Measurements from ENCODE around the gene SDK1.

SDK1 gene

DNA sequence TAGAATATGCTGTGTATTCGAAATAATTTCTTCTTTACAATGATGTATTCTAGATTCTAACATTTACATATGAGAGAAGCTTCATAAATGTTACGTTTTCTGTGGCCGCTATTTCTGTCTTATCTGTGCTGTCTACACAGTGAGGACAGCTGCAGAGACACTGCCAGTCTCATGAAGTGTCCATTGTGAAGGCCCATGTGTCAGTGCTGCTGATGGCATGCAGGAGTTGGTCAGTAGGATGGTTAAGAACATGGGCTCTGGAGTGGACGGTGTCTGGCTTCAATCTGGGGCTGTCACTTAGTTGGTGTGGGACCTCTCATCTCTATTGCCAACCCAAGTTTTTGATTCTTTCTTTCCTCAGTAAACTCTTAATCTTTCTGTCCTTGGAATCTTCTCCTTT lies 137.3 kb downstream of the SDK1 start:
- no peak for TF ChIP-seq ZFX (IDR thresholded peaks at IDR 0.05)
- TF ChIP-seq, protein P1, sequence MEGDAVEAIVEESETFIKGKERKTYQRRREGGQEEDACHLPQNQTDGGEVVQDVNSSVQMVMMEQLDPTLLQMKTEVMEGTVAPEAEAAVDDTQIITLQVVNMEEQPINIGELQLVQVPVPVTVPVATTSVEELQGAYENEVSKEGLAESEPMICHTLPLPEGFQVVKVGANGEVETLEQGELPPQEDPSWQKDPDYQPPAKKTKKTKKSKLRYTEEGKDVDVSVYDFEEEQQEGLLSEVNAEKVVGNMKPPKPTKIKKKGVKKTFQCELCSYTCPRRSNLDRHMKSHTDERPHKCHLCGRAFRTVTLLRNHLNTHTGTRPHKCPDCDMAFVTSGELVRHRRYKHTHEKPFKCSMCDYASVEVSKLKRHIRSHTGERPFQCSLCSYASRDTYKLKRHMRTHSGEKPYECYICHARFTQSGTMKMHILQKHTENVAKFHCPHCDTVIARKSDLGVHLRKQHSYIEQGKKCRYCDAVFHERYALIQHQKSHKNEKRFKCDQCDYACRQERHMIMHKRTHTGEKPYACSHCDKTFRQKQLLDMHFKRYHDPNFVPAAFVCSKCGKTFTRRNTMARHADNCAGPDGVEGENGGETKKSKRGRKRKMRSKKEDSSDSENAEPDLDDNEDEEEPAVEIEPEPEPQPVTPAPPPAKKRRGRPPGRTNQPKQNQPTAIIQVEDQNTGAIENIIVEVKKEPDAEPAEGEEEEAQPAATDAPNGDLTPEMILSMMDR (conservative IDR thresholded peaks at IDR 0.05), result no peak
- H3K27ac ChIP-seq, result no peak overlapping the region

DNA sequence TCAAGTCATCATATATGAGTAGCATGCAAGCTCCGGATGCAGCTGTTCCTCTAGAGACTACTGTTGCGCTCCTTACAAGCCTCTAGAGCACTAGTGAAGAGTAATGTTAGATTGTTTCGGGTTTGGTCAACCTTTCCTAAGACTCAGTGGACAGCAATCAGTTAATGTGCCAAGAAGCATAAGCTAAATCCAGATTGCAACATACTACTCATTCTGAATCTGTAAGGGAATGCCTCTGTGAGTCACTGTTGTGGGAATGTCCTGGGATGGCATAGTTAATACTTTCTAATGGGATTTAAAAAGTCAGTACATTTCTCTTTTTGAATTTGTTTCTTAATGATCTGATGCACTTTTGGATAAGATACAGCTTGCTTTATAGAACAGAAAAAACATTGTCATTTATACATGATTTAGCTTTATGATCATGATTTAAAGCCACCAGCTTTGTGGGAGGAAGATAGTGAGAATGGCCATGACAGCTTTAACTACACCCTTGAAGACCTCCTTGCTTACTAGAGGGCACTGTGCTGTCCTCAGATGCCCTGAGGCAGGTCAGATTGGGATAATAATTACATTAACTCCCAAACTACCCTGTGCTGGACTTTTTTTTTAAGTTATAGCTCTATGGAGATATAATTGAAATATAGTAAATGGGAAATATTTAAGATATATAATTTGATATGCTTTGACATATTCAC lies 138.4 kb downstream of the SDK1 start:
- H3K27ac ChIP-seq, result no peak overlapping the region
- no peak for TF ChIP-seq ZFX (IDR thresholded peaks at IDR 0.05)
- TF ChIP-seq, protein P1 (conservative IDR thresholded peaks at IDR 0.05), result no peak

DNA sequence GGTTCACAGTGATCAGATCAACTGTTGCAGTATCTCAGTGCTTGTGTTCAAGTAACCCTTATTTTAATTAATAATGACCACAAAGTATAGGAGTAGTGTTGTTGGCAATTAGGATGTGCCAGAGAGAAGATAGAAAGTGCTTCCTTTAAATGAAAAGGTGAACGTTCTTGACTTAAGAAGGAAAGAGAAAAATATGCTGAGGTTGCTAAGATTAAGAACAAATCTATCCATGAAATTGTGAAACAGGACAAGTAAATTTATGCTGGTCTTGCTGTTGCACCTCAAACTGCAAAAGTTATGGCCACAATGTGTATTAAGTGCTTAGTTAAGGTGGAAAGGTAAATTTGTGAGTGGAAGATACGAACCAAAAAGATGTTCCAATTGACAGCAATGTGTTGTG lies 139.5 kb downstream of the SDK1 start:
- TF ChIP-seq ZFX (IDR thresholded peaks at IDR 0.05), result no peak
- no peak overlapping the region for H3K27ac ChIP-seq

DNA sequence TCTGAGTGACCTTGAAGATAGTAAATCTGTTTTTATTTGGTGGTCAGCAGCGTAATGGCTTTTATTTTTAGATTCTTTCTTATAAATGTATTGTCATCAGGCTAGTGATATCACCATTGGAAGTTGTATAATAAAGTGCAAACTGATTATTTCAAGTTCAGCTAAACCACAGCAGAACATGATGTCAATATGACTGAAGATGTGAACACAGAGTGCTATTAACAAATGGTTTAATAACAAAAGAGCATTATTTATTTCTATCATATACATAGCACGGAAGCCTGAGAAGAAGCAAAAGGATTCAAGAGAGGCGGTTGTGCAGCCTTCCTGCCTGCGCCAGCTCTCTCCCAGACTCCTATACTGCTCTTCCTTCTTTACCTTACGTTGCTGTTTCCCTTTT lies 142.7 kb downstream of the SDK1 start:
- TF ChIP-seq, protein P1 (conservative IDR thresholded peaks at IDR 0.05), result no peak
- no peak for TF ChIP-seq ZFX (IDR thresholded peaks at IDR 0.05)

DNA sequence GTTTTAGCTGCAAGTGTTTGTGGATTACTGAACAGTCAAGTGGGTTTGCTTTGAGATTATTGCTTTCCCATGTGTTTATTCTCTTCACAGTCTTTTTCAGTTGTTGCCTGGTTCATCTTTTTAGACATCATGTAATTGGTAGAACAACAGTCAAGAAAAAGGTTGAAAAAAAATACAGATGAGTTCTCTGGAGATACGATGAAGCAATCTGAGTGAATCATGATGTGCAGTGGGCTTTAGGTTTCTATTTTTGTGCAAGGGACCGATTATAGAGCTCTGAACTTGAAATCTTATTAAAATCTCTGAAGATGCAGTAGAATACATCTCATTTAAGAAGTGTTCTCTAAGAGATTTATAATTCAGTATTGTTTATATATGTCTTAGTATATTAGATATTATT lies 145.7 kb downstream of the SDK1 start:
- no peak for TF ChIP-seq ZFX (IDR thresholded peaks at IDR 0.05)
- TF ChIP-seq, protein P1 (conservative IDR thresholded peaks at IDR 0.05), result no peak
- no peak overlapping the region for H3K27ac ChIP-seq

More for the DNA sequence above, 142.7 kb downstream of the SDK1 start:
- H3K27ac ChIP-seq, result no peak overlapping the region

DNA sequence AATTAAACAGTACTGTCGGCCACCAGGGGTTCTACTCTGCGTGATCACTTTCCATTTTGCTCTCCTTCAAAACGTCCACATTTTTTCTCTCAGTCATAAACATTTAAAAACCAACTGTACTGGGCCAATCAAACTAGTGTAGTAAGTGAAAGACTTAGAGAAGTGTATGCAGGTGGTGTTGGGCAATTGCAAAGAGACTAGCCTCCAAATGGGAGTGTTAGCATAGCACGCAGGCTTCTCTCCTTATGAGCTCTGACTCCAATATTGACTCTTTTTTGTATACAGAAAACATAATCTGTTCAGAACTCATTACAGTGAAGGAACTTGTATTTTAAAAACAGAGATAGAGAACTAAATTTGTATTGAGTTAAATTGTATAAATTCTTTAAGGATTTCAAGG lies 150.6 kb downstream of the SDK1 start:
- H3K27ac ChIP-seq, result no peak overlapping the region
- no peak for TF ChIP-seq ZFX (IDR thresholded peaks at IDR 0.05)
- TF ChIP-seq, protein P1 (conservative IDR thresholded peaks at IDR 0.05), result no peak; the same call in 1 of the 2 replicates

DNA sequence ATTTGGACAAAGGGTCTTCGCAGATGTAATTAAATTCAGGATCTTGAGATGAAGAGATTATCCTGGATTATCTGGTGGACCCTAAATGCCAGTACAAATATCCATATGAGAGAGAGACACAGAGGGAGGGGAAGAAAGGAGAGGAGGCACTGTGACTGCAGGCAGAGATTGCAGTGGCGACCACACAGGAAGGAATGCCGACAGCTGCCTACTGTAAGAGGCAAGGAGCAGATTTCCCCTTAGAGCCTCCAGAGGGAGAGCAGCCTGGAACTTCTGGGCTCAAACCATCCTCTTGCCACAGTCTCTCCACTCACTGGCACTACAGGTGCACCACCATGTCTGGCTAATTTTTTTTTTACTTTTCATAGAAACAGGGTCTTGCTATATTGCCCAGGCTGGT lies 152.3 kb downstream of the SDK1 start:
- no peak for TF ChIP-seq ZFX (IDR thresholded peaks at IDR 0.05)
- TF ChIP-seq, protein P1 (conservative IDR thresholded peaks at IDR 0.05), result no peak
- no peak overlapping the region for H3K27ac ChIP-seq
